ENCODE data around the gene OXA1L.

DNA sequence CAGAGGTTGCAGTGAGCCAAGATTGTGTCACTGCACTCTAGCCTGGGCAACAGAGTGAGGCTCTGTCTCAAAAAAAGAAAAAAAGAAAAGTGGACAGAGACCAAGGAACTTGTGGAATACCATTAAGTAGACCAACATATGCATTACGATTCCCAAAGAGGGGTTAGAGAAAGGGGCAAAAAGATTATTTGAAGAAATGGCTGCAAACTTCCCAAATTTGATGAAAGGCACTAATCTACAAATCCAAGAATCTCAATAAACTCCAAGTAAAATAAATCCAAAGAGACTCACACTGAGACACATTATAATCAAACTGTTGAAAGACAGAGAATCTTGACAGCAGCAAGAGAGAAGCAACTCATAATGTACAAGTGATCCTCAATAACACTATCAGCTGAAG is 4.8 kb upstream of the OXA1L start:
- TF ChIP-seq EZH2 (IDR thresholded peaks at IDR 0.05; ENCODE audit: borderline replicate concordance, low read length): no peak
- TF ChIP-seq, protein P1, sequence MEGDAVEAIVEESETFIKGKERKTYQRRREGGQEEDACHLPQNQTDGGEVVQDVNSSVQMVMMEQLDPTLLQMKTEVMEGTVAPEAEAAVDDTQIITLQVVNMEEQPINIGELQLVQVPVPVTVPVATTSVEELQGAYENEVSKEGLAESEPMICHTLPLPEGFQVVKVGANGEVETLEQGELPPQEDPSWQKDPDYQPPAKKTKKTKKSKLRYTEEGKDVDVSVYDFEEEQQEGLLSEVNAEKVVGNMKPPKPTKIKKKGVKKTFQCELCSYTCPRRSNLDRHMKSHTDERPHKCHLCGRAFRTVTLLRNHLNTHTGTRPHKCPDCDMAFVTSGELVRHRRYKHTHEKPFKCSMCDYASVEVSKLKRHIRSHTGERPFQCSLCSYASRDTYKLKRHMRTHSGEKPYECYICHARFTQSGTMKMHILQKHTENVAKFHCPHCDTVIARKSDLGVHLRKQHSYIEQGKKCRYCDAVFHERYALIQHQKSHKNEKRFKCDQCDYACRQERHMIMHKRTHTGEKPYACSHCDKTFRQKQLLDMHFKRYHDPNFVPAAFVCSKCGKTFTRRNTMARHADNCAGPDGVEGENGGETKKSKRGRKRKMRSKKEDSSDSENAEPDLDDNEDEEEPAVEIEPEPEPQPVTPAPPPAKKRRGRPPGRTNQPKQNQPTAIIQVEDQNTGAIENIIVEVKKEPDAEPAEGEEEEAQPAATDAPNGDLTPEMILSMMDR (conservative IDR thresholded peaks at IDR 0.05 in 1 of 2, IDR thresholded peaks at IDR 0.05 in 1 of 2; ENCODE audit: extremely low read depth in 1 of 2, insufficient read depth in 1 of 2, low read depth in 1 of 2, low read length in 2 of 2): no peak

Data from mammary epithelial cell (primary cell).